GM13976 (cell line): ENCODE results near the gene CBFA2T3.

Source experiments
- DNase-seq: peaks from one replicate; pipeline ENCODE4 v3.0.0; 2012; ENCODE audit warnings: low spot score
- CTCF ChIP-seq: IDR thresholded peaks from 2 replicates; pipeline ENCODE4 v1.5.1; 2012; ENCODE audit warnings: borderline replicate concordance, mild to moderate bottlenecking; ENCODE audit not compliant: insufficient read depth; ENCODE audit errors: extremely low read depth, missing control alignments, control extremely low read depth
- in situ Hi-C: fragments of 300-500 bp; cut with MboI; formaldehyde crosslinking; loops from one replicate; pipeline ENCODE4 v1.12.0; 2022; ENCODE audit warnings: low sequenced_read_pairs, mixed read lengths, inconsistent platforms; ENCODE audit not compliant: unreplicated experiment

CBFA2T3 gene

DNA sequence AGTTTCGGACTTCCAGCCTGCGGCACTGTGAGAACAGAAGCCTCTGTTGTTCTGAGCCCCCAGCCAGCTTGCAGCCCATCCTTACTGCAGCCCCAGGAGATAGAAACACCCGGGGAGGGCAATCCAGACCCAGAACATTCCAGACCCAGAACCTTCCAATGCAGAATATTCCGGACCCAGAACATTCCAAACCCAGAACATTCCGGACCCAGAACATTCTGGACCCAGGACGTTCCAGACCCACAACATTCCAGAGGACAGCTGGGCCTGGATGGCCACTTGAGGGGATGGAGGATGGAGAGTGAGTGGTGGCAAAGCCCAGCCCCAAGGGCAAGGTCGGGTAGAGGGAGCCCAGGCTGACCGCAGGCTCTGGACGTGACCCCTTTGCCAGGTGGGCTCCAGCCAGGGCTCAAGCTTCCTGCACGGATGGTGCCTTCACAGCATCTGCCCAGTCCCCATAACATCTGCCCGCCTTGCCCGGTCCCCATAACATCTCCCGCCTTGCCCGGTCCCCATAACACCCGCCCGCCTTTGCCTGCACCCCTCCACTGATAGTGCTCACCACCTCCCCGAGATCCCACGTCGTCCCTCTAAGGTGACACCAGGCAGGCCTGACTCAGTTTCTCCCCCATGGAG is 3.5 kb downstream of the CBFA2T3 start:
- no peak for TF ChIP-seq CTCF
- no peak for DNase-seq
- in situ Hi-C loops, result no loop called here

- no peak for DNase-seq
- TF ChIP-seq CTCF, result no peak
- in situ Hi-C loops, result no loop called here
These were observed 4.0 kb downstream of the CBFA2T3 start for GRCh38 chr16:88973007-88973410.

DNA sequence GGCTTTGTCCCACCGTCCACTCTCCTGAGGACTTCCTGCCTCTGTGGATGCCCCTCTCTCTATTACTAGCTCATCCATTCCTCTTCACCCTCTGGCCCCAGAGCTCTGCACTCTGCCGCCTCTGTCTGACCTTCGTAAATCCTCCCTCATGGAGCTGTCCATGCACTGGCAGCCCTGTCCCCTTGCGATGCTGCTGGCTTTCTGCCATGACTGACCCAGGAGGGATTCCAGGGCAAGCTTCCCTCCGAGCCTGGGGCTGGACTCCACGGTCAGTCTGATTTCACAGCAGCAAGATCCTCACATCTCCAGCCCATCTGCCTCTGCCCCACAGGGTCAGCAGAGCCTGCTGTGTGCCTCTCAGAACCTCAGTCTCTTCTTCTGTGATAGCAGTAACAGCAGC is 4.7 kb downstream of the CBFA2T3 start:
- no peak for DNase-seq
- in situ Hi-C loops, result no loop called here
- TF ChIP-seq CTCF, result no peak

- peak; percentile 86 for DNase-seq
- no peak for TF ChIP-seq CTCF
- in situ Hi-C loops, result no loop called here
These were observed 5.5 kb downstream of the CBFA2T3 start for GRCh38 chr16:88971371-88972097.

GRCh38 chr16:88970539-88971065 is 6.4 kb downstream of the CBFA2T3 start:
- TF ChIP-seq CTCF, result no peak
- in situ Hi-C loops, result no loop called here
- no peak for DNase-seq

DNA sequence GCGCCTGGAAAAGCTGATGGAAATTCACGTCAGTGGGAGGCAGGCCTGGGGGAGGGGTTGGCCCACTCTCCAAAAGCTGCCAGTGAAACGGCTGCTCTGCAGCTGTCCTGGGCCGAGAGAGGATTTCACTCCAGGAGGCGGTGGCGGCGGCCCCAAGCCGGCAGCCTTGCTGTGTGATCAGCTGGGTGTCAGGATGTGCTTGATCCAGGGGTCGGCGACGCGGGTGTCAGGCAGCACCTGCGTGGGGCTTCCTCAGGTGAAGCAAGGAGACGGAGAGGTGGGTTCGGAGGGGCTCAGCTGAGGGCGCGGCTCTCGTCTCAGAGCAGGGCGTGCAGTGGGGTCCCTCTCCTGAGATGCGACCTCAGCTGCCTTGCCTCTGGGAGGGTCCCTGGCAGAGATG is 7.0 kb downstream of the CBFA2T3 start:
- no peak for DNase-seq
- in situ Hi-C loops, result no loop called here
- no peak for TF ChIP-seq CTCF

DNA sequence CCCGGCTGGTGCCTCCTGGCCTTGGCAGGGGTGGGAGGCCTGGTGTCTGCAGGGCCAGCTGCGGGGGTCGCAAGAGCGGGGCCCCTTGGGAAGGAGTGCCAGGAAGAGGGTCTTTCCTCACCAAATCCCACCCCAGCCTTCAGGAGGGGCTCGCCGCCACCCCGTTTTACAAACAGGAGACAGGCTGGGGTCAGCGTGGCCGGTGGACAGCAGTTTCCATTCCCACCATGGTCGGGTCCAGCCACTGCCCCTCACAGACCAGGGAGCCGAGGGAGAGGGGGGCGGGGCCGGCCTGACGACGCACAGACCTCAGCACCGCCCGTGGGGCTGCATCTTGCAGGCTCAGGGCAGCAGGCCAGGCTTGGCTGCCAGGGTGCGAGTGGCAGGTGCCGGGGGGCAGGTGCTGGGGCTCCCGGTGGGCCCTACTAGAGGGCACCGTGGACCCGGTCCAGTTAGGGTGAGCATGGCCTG is 7.6 kb downstream of the CBFA2T3 start:
- no peak for TF ChIP-seq CTCF
- no peak for DNase-seq
- in situ Hi-C loops, result no loop called here
